ENCODE results near the gene VTI1A.

VTI1A gene

DNA sequence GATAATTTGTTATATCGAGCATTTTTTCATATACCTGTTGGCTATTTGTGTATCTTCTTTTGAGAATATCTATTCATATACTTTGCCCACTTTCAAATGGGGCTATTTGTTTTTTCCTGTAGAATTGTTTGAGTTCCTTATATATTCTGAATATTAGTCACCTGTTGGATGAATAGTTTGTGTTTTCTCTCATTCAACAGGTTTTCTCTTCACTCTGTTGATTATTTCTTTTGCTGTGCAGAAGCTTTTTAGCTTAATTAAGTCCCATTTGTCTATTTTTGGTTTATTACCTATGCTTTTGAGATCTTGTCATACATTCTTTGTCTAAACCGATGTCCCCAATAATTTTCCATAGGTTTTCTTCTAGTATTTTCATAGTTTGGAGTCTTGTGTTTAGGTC is 65.3 kb downstream of the VTI1A start:
- no peaks in the 10 kb centered on the region for H3K4me1 ChIP-seq (ENCODE audit: low read depth, poor library complexity, severe bottlenecking)
- no peaks in the 10 kb centered on the region; the same call in 1 of the 2 replicates for H3K79me2 ChIP-seq (ENCODE audit: insufficient read depth, low read depth)
- no peaks in the 10 kb centered on the region for H3K27me3 ChIP-seq (ENCODE audit: insufficient read depth, low read depth)

DNA sequence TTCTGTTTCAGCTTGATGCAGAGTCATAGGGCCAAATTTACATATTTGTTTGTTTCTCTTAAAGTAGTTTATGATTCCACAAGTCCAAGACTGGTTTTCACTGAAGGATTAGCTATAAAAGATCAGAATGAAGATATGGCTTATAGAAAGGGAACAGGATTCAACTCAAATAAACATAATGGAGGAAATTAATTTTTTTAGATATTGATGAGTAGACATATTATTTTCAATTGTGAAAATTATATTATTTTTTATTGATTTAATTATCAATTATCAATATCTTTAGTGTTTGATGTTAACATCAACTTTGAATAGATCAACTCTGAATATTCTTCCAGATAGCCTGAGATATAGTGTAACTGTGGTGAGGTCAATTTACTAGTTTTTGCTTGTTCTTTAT is 68.1 kb downstream of the VTI1A start:
- H3K4me3 ChIP-seq (IDR thresholded peaks at IDR 0.05; ENCODE audit: insufficient read depth, low read depth, low read length), result no peak overlapping the region
- TF ChIP-seq, protein P1, sequence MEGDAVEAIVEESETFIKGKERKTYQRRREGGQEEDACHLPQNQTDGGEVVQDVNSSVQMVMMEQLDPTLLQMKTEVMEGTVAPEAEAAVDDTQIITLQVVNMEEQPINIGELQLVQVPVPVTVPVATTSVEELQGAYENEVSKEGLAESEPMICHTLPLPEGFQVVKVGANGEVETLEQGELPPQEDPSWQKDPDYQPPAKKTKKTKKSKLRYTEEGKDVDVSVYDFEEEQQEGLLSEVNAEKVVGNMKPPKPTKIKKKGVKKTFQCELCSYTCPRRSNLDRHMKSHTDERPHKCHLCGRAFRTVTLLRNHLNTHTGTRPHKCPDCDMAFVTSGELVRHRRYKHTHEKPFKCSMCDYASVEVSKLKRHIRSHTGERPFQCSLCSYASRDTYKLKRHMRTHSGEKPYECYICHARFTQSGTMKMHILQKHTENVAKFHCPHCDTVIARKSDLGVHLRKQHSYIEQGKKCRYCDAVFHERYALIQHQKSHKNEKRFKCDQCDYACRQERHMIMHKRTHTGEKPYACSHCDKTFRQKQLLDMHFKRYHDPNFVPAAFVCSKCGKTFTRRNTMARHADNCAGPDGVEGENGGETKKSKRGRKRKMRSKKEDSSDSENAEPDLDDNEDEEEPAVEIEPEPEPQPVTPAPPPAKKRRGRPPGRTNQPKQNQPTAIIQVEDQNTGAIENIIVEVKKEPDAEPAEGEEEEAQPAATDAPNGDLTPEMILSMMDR (conservative IDR thresholded peaks at IDR 0.05; ENCODE audit: low read depth, low read length), result no peak
- no peaks in the 10 kb centered on the region for H3K4me1 ChIP-seq (ENCODE audit: low read depth, poor library complexity, severe bottlenecking)
- H3K27ac ChIP-seq, result no peak overlapping the region
- no peaks in the 10 kb centered on the region for H3K79me2 ChIP-seq (ENCODE audit: insufficient read depth, low read depth)
- no peak overlapping the region for H3K9ac ChIP-seq
- H3K36me3 ChIP-seq (ENCODE audit: insufficient read depth), result no peaks in the 10 kb centered on the region
- no peak overlapping the region for H3K4me2 ChIP-seq
- no peak overlapping the region for H2AFZ ChIP-seq (ENCODE audit: low read depth)
- no peaks in the 10 kb centered on the region for H4K20me1 ChIP-seq (ENCODE audit: insufficient read depth)
- H3K27me3 ChIP-seq (ENCODE audit: insufficient read depth, low read depth), result no peaks in the 10 kb centered on the region

More for the DNA sequence above, 65.3 kb downstream of the VTI1A start:
- Histone ChIP-seq H3K27ac (no peak overlapping the region), H2AFZ (ENCODE audit: low read depth) (no peak overlapping the region), H3K36me3 (ENCODE audit: insufficient read depth) (no peaks in the 10 kb centered on the region), H3K4me2 (no peak overlapping the region), H3K9ac (no peak overlapping the region), H4K20me1 (ENCODE audit: insufficient read depth) (no peaks in the 10 kb centered on the region), H3K4me3 (IDR thresholded peaks at IDR 0.05; ENCODE audit: insufficient read depth, low read depth, low read length) (no peak overlapping the region)
- TF ChIP-seq, protein P1 (conservative IDR thresholded peaks at IDR 0.05; ENCODE audit: low read depth, low read length), result no peak

DNA sequence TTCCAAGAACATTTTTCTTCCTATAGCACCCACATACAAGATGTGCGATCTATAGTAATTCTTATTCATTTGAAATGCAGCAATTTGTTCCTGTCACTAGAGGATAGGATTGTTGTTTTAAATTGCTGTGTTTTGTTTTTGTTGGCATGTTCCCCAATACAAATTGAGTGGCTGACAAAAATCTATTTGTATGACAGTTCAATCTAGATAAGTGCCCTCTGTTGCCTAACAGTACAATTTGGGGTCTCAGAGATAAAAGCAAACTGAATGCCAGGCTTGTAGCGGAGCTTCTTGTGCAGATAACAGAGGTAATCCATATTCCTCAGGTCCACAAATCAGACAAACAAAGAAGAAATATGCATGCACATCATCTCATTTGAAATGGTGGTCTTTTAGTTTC is 68.8 kb downstream of the VTI1A start:
- Histone ChIP-seq H3K36me3 (ENCODE audit: insufficient read depth) (no peaks in the 10 kb centered on the region), H2AFZ (ENCODE audit: low read depth) (no peak overlapping the region), H3K4me1 (ENCODE audit: low read depth, poor library complexity, severe bottlenecking) (no peaks in the 10 kb centered on the region), H3K27ac (no peak overlapping the region), H4K20me1 (ENCODE audit: insufficient read depth) (no peaks in the 10 kb centered on the region), H3K79me2 (ENCODE audit: insufficient read depth, low read depth) (no peaks in the 10 kb centered on the region), H3K4me2 (no peak overlapping the region), H3K27me3 (ENCODE audit: insufficient read depth, low read depth) (no peaks in the 10 kb centered on the region), H3K9ac (no peak overlapping the region), H3K4me3 (IDR thresholded peaks at IDR 0.05; ENCODE audit: insufficient read depth, low read depth, low read length) (no peak overlapping the region)
- TF ChIP-seq, protein P1 (conservative IDR thresholded peaks at IDR 0.05; ENCODE audit: low read depth, low read length), result no peak

DNA sequence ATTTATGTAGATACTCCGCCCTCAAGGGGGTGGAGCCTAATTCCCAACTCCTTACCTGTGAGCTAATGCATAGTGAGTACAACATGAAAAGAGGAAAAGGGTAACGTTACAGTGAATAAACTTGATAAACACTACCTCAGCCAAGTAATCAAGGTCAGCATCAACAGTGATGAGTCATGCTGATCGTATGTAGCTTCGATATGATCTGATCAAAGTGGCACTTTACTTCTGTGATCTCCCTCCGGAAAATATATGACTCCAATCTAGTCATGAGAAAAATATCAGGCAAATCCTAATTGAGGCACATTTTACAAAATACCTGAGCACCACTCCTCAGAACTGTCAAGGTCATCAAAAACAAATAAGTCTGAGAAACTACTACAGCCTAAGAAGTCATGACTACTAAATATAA is 70.4 kb downstream of the VTI1A start:
- no peak overlapping the region for H3K27ac ChIP-seq
- H3K4me2 ChIP-seq, result no peak overlapping the region

More for the DNA sequence above, 70.4 kb downstream of the VTI1A start:
- Histone ChIP-seq H3K36me3 (ENCODE audit: insufficient read depth) (no peaks in the 10 kb centered on the region), H3K4me3 (IDR thresholded peaks at IDR 0.05; ENCODE audit: insufficient read depth, low read depth, low read length) (no peak overlapping the region), H4K20me1 (ENCODE audit: insufficient read depth) (no peaks in the 10 kb centered on the region), H3K9ac (no peak overlapping the region), H2AFZ (ENCODE audit: low read depth) (no peak overlapping the region), H3K27me3 (ENCODE audit: insufficient read depth, low read depth) (no peaks in the 10 kb centered on the region), H3K4me1 (ENCODE audit: low read depth, poor library complexity, severe bottlenecking) (no peaks in the 10 kb centered on the region), H3K79me2 (ENCODE audit: insufficient read depth, low read depth) (no peaks in the 10 kb centered on the region)
- TF ChIP-seq, protein P1 (conservative IDR thresholded peaks at IDR 0.05; ENCODE audit: low read depth, low read length), result no peak
